GM19043 (cell line): ENCODE results near the gene SRRT.

Source experiments
- ATAC-seq: cut with Tn5 transposase; IDR thresholded peaks from one replicate; pipeline ENCODE4 v1.9.1; 2021; ENCODE audit warnings: low read depth; ENCODE audit not compliant: unreplicated experiment

The SRRT gene

GRCh38 chr7:100874577-100875355, at the start of gene SRRT:
TSS of gene SRRT (plus strand) at chr7:100875103. CDS start at chr7:100875591, 488 bp downstream.
- ATAC-seq: peak; percentile 94

- ATAC-seq: no peak
These were observed 49.7 kb upstream of the SRRT start for GRCh38 chr7:100825215-100825671.

GRCh38 chr7:100825751-100826513, 49.0 kb upstream of the SRRT start:
- no peak for ATAC-seq

- ATAC-seq: no peak
These were observed 48.2 kb upstream of the SRRT start for GRCh38 chr7:100826514-100827329.

GRCh38 chr7:100827330-100828226, 47.3 kb upstream of the SRRT start, which contains the start of gene EPHB4:
TSS of gene EPHB4 (minus strand) at chr7:100827523. CDS start at chr7:100827030, 493 bp downstream.
- ATAC-seq: no peak

- no peak for ATAC-seq
These were observed 45.7 kb upstream of the SRRT start for GRCh38 chr7:100829150-100829716.

- ATAC-seq: no peak
These were observed 44.5 kb upstream of the SRRT start for GRCh38 chr7:100830396-100830795.

GRCh38 chr7:100832281-100832633, 42.6 kb upstream of the SRRT start:
- no peak for ATAC-seq

- ATAC-seq: no peak
These were observed 38.7 kb upstream of the SRRT start for GRCh38 chr7:100835903-100836811.

GRCh38 chr7:100836812-100837098, 38.1 kb upstream of the SRRT start:
- ATAC-seq: no peak

- peak; percentile 84 for ATAC-seq
These were observed 37.6 kb upstream of the SRRT start for GRCh38 chr7:100837099-100837836.

- ATAC-seq: no peak
These were observed 35.5 kb upstream of the SRRT start for GRCh38 chr7:100839361-100839760.

- no peak for ATAC-seq
These were observed 34.3 kb upstream of the SRRT start for GRCh38 chr7:100840470-100841100.

GRCh38 chr7:100847360-100847759, 27.5 kb upstream of the SRRT start:
- no peak for ATAC-seq

GRCh38 chr7:100852048-100852872, 22.6 kb upstream of the SRRT start, which contains the start of gene SLC12A9:
TSS of gene SLC12A9 (plus strand) at chr7:100852713. CDS start at chr7:100854198, 1,485 bp downstream.
- peak; percentile 87 for ATAC-seq

GRCh38 chr7:100854146-100854895, 20.6 kb upstream of the SRRT start:
- no peak for ATAC-seq
